AG09309 (cell line): Measurements from ENCODE around the gene SPINK8.
"Not testable (repeated sequence)": the region's sequence is repeated elsewhere in the genome, so short reads cannot be mapped to it uniquely, and the experiment has no call there.

Experiments used
- DNase-seq: peaks from one replicate; pipeline ENCODE4 v3.0.0-alpha.2; 2010; ENCODE audit warnings: low read depth
- H3K4me3 ChIP-seq: 2 replicates; pipeline ENCODE4 v1.5.1; 2011; ENCODE audit warnings: mild to moderate bottlenecking, low read depth, low read length, moderate library complexity; ENCODE audit not compliant: control insufficient read depth
- CTCF ChIP-seq: IDR thresholded peaks from 2 replicates; pipeline ENCODE4 v1.5.1; 2011; ENCODE audit warnings: mild to moderate bottlenecking, low read depth, low read length, inconsistent platforms; ENCODE audit not compliant: insufficient read depth, control insufficient read depth; ENCODE audit errors: missing control alignments

Gene SPINK8

GRCh38 chr3:48333346-48334245 lies at the start of gene SPINK8:
Gene SPINK8 (minus strand): TSS chr3:48333661. CDS start chr3:48328341, 5,320 bp downstream.
- DNase-seq, H3K4me3 ChIP-seq: not testable (repeated sequence)

DNA sequence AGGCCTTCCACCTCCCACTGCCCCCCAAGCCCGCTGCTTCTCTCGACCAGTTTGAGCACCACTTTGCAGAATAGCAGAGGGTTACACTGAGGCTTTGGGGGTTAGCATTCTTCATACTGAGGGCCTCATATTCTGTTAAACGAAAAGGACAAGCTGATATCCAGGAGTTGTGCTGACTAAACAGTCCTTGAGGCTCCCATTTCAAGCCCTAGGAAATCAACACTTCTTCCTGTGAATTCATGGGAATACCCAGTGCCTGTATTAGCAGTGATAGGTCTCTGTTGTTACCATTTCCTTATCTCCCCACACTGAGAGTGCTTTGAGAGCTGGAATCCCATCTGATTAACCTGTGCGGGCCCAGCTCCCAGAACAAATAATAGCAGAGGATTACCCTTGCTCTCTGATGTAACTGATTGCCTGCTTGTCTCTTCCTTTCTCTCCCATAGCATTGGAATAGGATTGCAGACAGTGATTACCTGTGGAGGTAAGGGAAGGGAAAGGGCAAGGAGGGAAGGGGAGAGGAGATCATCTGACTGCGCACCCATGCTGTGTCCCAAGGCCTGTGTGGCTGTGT lies 39.5 kb upstream of the SPINK8 start:
- DNase-seq, result no peak
- no peak for TF ChIP-seq CTCF
- no peak overlapping the region for H3K4me3 ChIP-seq

DNA sequence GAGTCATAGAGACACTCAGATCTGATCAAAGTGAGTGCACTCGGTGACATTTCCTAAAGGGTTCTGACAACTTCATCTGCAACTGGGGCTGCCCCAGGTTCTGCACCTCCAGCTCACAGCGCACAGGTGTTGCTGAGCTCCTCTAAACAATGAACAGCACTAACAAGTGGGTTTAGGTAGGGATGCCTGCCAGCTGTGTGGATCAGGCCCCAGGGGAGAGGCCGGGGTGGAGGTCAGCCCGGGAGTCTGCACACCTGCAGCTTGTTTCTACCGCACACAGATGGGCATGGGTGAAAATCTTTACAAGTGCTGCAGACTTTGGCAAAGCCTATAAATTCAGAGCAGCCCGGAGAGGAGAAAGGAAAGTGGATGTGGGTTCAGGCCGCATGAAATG lies 38.9 kb upstream of the SPINK8 start:
- H3K4me3 ChIP-seq, result no peak overlapping the region
- DNase-seq, result no peak
- TF ChIP-seq CTCF, result no peak

- DNase-seq, result no peak
- H3K4me3 ChIP-seq, result no peak within 1 kb of the TSS
- TF ChIP-seq CTCF, result no peak
Observed at GRCh38 chr3:48371651-48372376, 38.4 kb upstream of the SPINK8 start, which contains the start of gene FBXW12. Gene FBXW12 (plus strand): TSS chr3:48372219. CDS start chr3:48372768, 549 bp downstream.

GRCh38 chr3:48370333-48370713 lies 36.9 kb upstream of the SPINK8 start:
- no peak for DNase-seq
- H3K4me3 ChIP-seq, result no peak overlapping the region
- no peak for TF ChIP-seq CTCF

DNA sequence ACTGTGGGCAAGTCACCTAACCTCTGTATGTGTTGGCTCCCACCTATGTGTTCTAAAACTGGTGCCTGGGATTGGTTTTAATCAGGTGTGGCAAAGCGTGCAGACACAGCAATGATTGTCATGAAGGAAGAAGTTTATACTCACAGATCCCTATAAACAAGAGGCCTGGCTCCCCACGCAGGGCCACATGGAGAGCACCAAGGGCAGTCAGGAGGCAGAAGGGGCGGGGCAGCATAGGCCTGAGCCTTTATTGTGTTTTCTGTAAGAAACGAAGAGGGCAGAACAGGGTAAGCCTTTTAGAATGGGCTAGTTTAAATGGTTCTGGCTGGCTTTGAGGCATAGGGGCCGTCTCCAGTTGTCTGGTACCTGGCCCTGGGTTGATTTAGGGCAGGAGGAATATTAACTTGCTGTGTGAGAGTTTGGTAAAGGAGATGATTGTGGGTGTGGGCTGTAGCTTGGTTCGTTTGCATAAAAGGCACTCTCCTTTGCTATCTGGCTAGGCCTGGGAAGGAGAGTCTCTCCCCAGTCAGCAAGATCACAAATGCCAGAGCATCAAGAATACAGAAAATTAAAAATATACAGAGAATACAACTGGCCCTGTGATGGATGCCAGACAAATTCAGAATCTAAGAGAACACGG lies 36.4 kb upstream of the SPINK8 start:
- DNase-seq, result no peak
- no peak overlapping the region for H3K4me3 ChIP-seq
- TF ChIP-seq CTCF, result no peak
